HCT116 (cell line): Measurements from ENCODE around the gene SUGP2. TPM values are rescaled to one million over a fixed set of nuclear protein-coding genes. Genes with fewer than 3 reads are reported as not detected.

Source experiments
- ATAC-seq: fragments of 200-7000 bp; cut with Tn5 transposase; 2 replicates; pipeline ENCODE4 v1.9.1; 2020; ENCODE audit warnings: mild to moderate bottlenecking, moderate library complexity
- Bru-seq: library from RNA; stranded (reverse); fragments of 400-500 nt; gene quantifications from one replicate; lab custom pipeline; 2021; lab: Mats Ljungman, UMichigan
- BruChase-seq, 2 experiments: library from RNA; stranded (reverse); fragments of 400-500 nt; gene quantifications; one replicate each; lab custom pipeline; 2021; lab: Mats Ljungman, UMichigan
- BruUV-seq: library from RNA; stranded (reverse); fragments of 400-500 nt; replicated peaks from 2 replicates; lab custom pipeline; 2021; lab: Mats Ljungman, UMichigan
- CTCF ChIA-PET: fragments of 300-600 bp; sonication (Branson Sonifier 250); formaldehyde crosslinking; loops from one replicate; lab custom pipeline; 2021; ENCODE audit warnings: antibody characterized with exemption; lab: Charles Lee
- POLR2A ChIA-PET: fragments of 300-600, 350-600 bp; sonication (Branson Sonifier 250); formaldehyde crosslinking; loops from one replicate; lab custom pipeline; 2021; ENCODE audit warnings: antibody characterized with exemption; lab: Charles Lee
- RAD21 ChIA-PET, 2 experiments: fragments of 300-600 bp; sonication (Branson Sonifier 250); formaldehyde crosslinking; loops; one replicate each; lab custom pipeline; 2023; ENCODE audit warnings: low total read pairs in 2 of 2; ENCODE audit not compliant: uncharacterized antibody in 2 of 2, unreplicated experiment in 2 of 2, low non-redundant PET in 1 of 2; lab: Charles Lee
- DNase-seq: peaks from one replicate; pipeline ENCODE4 v3.0.0-alpha.2; 2010; ENCODE audit warnings: low read depth, low spot score
- H2AFZ ChIP-seq: fragments of 200-600 bp; shearing (Covaris generic), sonication (generic); 2 replicates; pipeline ENCODE4 v1.6.1; 2017; ENCODE audit warnings: low read depth, mixed run types, mixed read lengths, antibody characterized with exemption, low read length; ENCODE audit not compliant: poor library complexity, severe bottlenecking
- H3K27ac ChIP-seq: 2 replicates; pipeline ENCODE4 v1.5.1; 2012; ENCODE audit warnings: low read depth, low read length
- H3K27me3 ChIP-seq: fragments of 200-600 bp; sonication (generic); 2 replicates; pipeline ENCODE4 v1.6.1; 2016; ENCODE audit warnings: mixed run types, low read length, mixed read lengths; ENCODE audit not compliant: insufficient read depth
- H3K36me3 ChIP-seq, 2 experiments: fragments of 200-500 bp in 1 of 2; fragments of 200-600 bp in 1 of 2; sonication (Bioruptor generic) in 1 of 2; sonication (generic) in 1 of 2; 2 replicates each; pipeline versions ENCODE4 v1.5.1 to v1.6.1; 2014 to 2016; ENCODE audit warnings: low read length in 2 of 2, inconsistent platforms in 1 of 2, mixed read lengths in 1 of 2, mixed run types in 1 of 2; ENCODE audit not compliant: insufficient read depth in 2 of 2, control insufficient read depth in 1 of 2
- H3K4me1 ChIP-seq, 2 experiments: fragments of 200-600 bp in 1 of 2; sonication (generic) in 1 of 2; 2 replicates each; pipeline versions ENCODE4 v1.5.1 to v1.6.1; 2012 to 2017; ENCODE audit warnings: low read length in 2 of 2, inconsistent platforms in 1 of 2, mild to moderate bottlenecking in 1 of 2, mixed read lengths in 1 of 2, mixed run types in 1 of 2, moderate library complexity in 1 of 2; ENCODE audit not compliant: insufficient read depth in 2 of 2, control insufficient read depth in 1 of 2
- H3K4me2 ChIP-seq: fragments of 200-600 bp; sonication (generic); 2 replicates; pipeline ENCODE4 v1.6.1; 2017; ENCODE audit warnings: mixed run types, low read length, mixed read lengths
- H3K4me3 ChIP-seq, 2 experiments: fragments of 200-600 bp in 1 of 2; sonication (generic) in 1 of 2; replicated peaks in 1 of 2; 2 replicates each; pipeline ENCODE4 v1.5.1; 2011 to 2016; ENCODE audit warnings: low read length in 2 of 2, control low read depth in 1 of 2, low read depth in 1 of 2, mild to moderate bottlenecking in 1 of 2, mixed read lengths in 1 of 2, mixed run types in 1 of 2
- H3K79me2 ChIP-seq: fragments of 200-600 bp; sonication (generic); 2 replicates; pipeline ENCODE4 v1.6.1; 2017; ENCODE audit warnings: mild to moderate bottlenecking, mixed run types, low read length, moderate library complexity, mixed read lengths; ENCODE audit not compliant: insufficient read depth
- H3K9ac ChIP-seq: fragments of 200-600 bp; sonication (generic); 2 replicates; pipeline ENCODE4 v1.6.1; 2016; ENCODE audit warnings: low read length, mixed read lengths
- H3K9me2 ChIP-seq: fragments of 200-600 bp; sonication (generic), shearing (Covaris generic); 2 replicates; pipeline ENCODE4 v1.6.1; 2017; ENCODE audit warnings: mixed run types, mild to moderate bottlenecking, moderate library complexity; ENCODE audit not compliant: insufficient read depth
- H3K9me3 ChIP-seq, 2 experiments: fragments of 200-500 bp in 1 of 2; fragments of 200-600 bp in 1 of 2; sonication (Bioruptor generic) in 1 of 2; sonication (generic) in 1 of 2; 2 replicates each; pipeline ENCODE4 v1.6.1; 2014 to 2017; ENCODE audit warnings: low read length in 2 of 2, mixed read lengths in 2 of 2, inconsistent platforms in 1 of 2, low read depth in 1 of 2, mild to moderate bottlenecking in 1 of 2, mixed run types in 1 of 2, moderate library complexity in 1 of 2; ENCODE audit not compliant: control insufficient read depth in 1 of 2, insufficient read depth in 1 of 2
- H4K20me1 ChIP-seq: fragments of 200-600 bp; sonication (generic), shearing (Covaris generic); 2 replicates; pipeline ENCODE4 v1.6.1; 2017; ENCODE audit warnings: mixed run types, mild to moderate bottlenecking, moderate library complexity; ENCODE audit not compliant: insufficient read depth
- CBX3 ChIP-seq: IDR thresholded peaks from 2 replicates; pipeline ENCODE4 v1.6.1; 2012; ENCODE audit warnings: low read depth
- CEBPB ChIP-seq: IDR thresholded peaks from 2 replicates; pipeline ENCODE4 v1.6.1; 2012; ENCODE audit warnings: low read depth
- EGR1 ChIP-seq: IDR thresholded peaks from 2 replicates; pipeline ENCODE4 v1.6.1; 2012; ENCODE audit warnings: low read depth
- ELF1 ChIP-seq: IDR thresholded peaks from 2 replicates; pipeline ENCODE4 v1.6.1; 2012; ENCODE audit warnings: low read depth, borderline replicate concordance
- EZH2 ChIP-seq: fragments of 200-600 bp; sonication (generic); IDR thresholded peaks from 2 replicates; pipeline ENCODE4 v1.6.1; 2017; ENCODE audit warnings: antibody characterized with exemption, mixed run types
- EZH2phosphoT487 ChIP-seq: fragments of 200-600 bp; IDR thresholded peaks from 2 replicates; pipeline ENCODE4 v1.6.1; 2018; ENCODE audit warnings: antibody characterized with exemption, borderline replicate concordance
- FOSL1 ChIP-seq: IDR thresholded peaks from 2 replicates; pipeline ENCODE4 v1.6.1; 2012; ENCODE audit warnings: low read depth
- JUND ChIP-seq: IDR thresholded peaks from 2 replicates; pipeline ENCODE4 v1.6.1; 2012
- MAX ChIP-seq: IDR thresholded peaks from 2 replicates; pipeline ENCODE4 v1.6.1; 2012
- POLR2A ChIP-seq: IDR thresholded peaks from 2 replicates; pipeline ENCODE4 v1.7.0; 2011; ENCODE audit warnings: borderline replicate concordance; ENCODE audit not compliant: insufficient read depth, insufficient read length; ENCODE audit errors: extremely low read depth
- POLR2AphosphoS5 ChIP-seq: IDR thresholded peaks from 2 replicates; pipeline ENCODE4 v1.6.1; 2011; ENCODE audit warnings: mild to moderate bottlenecking, low read depth, low read length, moderate library complexity
- RAD21 ChIP-seq: IDR thresholded peaks from 2 replicates; pipeline ENCODE4 v1.6.1; 2012; ENCODE audit warnings: low read depth, mild to moderate bottlenecking
- REST ChIP-seq: IDR thresholded peaks from 2 replicates; pipeline ENCODE4 v1.6.1; 2012; ENCODE audit warnings: low read depth
- SRF ChIP-seq: IDR thresholded peaks from 2 replicates; pipeline ENCODE4 v1.6.1; 2012; ENCODE audit warnings: low read depth
- TCF7L2 ChIP-seq: IDR thresholded peaks from 2 replicates; pipeline ENCODE4 v1.7.0; 2011; ENCODE audit warnings: borderline replicate concordance, inconsistent platforms; ENCODE audit not compliant: insufficient read depth, insufficient read length; ENCODE audit errors: extremely low read depth
- YY1 ChIP-seq: IDR thresholded peaks from 2 replicates; pipeline ENCODE4 v1.6.1; 2011; ENCODE audit warnings: low read length, low read depth, moderate library complexity, mild to moderate bottlenecking; ENCODE audit not compliant: insufficient replicate concordance; ENCODE audit errors: extremely low read depth
- ZFX ChIP-seq: fragments of 450-650 bp; IDR thresholded peaks from 2 replicates; pipeline ENCODE4 v1.6.1; 2017
- ZNF274 ChIP-seq: fragments of 200-500 bp; sonication (Bioruptor generic); IDR thresholded peaks from 2 replicates; pipeline ENCODE4 v1.6.1; 2014; ENCODE audit warnings: mild to moderate bottlenecking, low read depth, low read length, inconsistent platforms
- intact Hi-C: fragments of 100-400 bp; cut with micrococcal nuclease; formaldehyde crosslinking; loops from 2 replicates; pipeline ENCODE4 v1.10.0; 2022
- long read RNA-seq: library from polyadenylated mRNA; unstranded; transcript quantifications from one replicate; pipeline ENCODE4 v2.0.0, GENCODE V29; 2021; ENCODE audit not compliant: unreplicated experiment
- polyA plus RNA-seq: library from polyadenylated mRNA; unstranded; fragments of >200 nt; gene quantifications from 2 replicates; pipeline ENCODE4 v1.2.1, GENCODE V29; 2012; ENCODE audit warnings: missing spikeins
- total RNA-seq: library from RNA; stranded (reverse); gene quantifications from one replicate; pipeline ENCODE4 v1.2.1, GENCODE V29; 2021; ENCODE audit not compliant: unreplicated experiment
- TF ChIP-seq, protein P1 (sequence below): IDR thresholded peaks from 2 replicates; pipeline ENCODE4 v1.6.1; 2012
- TF ChIP-seq, protein P2 (sequence below): IDR thresholded peaks from 2 replicates; pipeline ENCODE4 v1.6.1; 2011; ENCODE audit warnings: mild to moderate bottlenecking, low read length, moderate library complexity; ENCODE audit not compliant: insufficient replicate concordance; ENCODE audit errors: extremely low read depth

Gene SUGP2
- total RNA-seq (82.4 TPM), Bru-seq, nascent RNA (percentile 80 among the genes with signal in this experiment), BruChase-seq, experiment 1, labeled RNA remaining after a 6-hour chase (percentile 92 among the genes with signal in this experiment), BruChase-seq, experiment 2, labeled RNA remaining after a 2-hour chase (percentile 91 among the genes with signal in this experiment)
- polyA plus RNA-seq: 36.5 and 40.8 TPM in 2 replicates
- long read RNA-seq, full-length matches to known transcripts: 19 of 100 reads
- long read RNA-seq, partial matches to known transcripts: 19 of 100 reads
- long read RNA-seq, other reads (novel, unspliced or antisense): 62 of 100 reads

DNA sequence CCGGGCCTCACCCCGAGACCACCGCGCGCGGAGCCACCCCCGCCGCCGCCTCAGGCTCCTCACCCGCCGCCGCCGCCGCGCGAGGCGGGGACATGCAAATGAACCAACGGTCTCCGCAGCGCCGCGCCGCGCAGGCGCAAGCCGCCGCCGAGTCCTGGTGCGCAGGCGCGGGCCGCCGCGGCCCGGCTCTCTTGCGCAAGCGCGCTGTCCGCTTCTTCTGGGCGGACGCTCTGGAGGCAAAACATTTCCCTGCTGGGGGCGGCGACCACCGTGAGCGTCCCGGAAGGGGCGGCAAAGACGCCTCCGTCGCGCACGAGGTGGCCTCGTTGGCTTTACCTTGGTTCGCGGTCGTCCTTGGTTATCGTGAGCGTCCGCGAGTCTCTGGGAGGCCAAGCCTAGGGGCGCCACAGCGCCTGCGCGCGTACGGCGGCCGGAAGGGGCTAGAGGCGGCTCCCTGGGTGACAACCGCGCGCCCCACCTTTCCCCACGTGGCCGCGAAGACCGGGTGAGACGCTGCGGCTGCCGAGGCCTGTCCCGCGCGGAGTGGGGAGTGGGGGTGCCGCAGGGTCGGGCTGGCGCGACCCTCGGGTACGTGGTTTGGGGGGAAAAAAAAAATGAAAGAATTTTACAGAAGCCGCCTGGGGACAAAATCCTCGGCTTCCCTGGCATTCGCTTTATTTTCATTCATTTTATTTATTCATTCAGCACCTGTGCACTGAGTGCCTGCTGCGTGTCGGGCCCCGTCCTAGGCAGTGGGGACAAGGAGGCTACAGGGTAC is at the start of gene SUGP2, which contains the start of gene ARMC6:
Gene SUGP2 (minus strand): TSS at position 92 of the 778 bp plus-strand sequence. CDS start 2,446 bp downstream, outside the sequence.
Gene ARMC6 (plus strand): TSS at position 178 of the 778 bp plus-strand sequence. CDS start 607 bp downstream, outside the sequence.
- peak; percentile 81 for ATAC-seq
- ChIA-PET RAD21 (no interaction called here), CTCF (no interaction called here), POLR2A (no interaction called here)
- peak within 1 kb of the TSS; percentile 96 to 97 for H3K4me3 ChIP-seq
- peaks cover 83% of the 10 kb centered on the region for H3K79me2 ChIP-seq
- intact Hi-C loops: no loop called here
- peak; percentile 71 for DNase-seq
- H3K9me3 ChIP-seq: peaks cover 0 to 8% of the 10 kb centered on the region in 2 experiments; a peak in 1 of 4 replicates
- H3K4me2 ChIP-seq: peak within 1 kb of the TSS; percentile 93
- H3K9ac ChIP-seq: peak within 1 kb of the TSS; percentile 96
- no peaks in the 10 kb centered on the region for H4K20me1 ChIP-seq
- BruUV-seq: no TSS peak
- peaks cover 9 to 18% of the 10 kb centered on the region in 2 experiments for H3K4me1 ChIP-seq
- no peaks in the 10 kb centered on the region for H3K9me2 ChIP-seq
- H3K36me3 ChIP-seq: peaks cover 10 to 37% of the 10 kb centered on the region in 2 experiments; a peak in 3 of 4 replicates
- peak within 1 kb of the TSS; percentile 90 for H3K27ac ChIP-seq
- no peak within 1 kb of the TSS for H2AFZ ChIP-seq
- H3K27me3 ChIP-seq: no peaks in the 10 kb centered on the region
- TF ChIP-seq, protein P1, sequence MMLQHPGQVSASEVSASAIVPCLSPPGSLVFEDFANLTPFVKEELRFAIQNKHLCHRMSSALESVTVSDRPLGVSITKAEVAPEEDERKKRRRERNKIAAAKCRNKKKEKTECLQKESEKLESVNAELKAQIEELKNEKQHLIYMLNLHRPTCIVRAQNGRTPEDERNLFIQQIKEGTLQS: no peak
- TF ChIP-seq POLR2A (peak; percentile 60), REST (no peak), ELF1 (no peak; the same call in 1 of the 2 replicates), POLR2AphosphoS5 (peak; percentile 76), EZH2phosphoT487 (no peak), RAD21 (no peak), EGR1 (no peak), CEBPB (no peak), CBX3 (no peak), SRF (no peak), TCF7L2 (peak; percentile 21), JUND (no peak), FOSL1 (no peak), ZNF274 (no peak), EZH2 (no peak), YY1 (no peak), ZFX (peak; percentile 58; the same call in 1 of the 2 replicates), MAX (peak; percentile 99)
- TF ChIP-seq, protein P2, sequence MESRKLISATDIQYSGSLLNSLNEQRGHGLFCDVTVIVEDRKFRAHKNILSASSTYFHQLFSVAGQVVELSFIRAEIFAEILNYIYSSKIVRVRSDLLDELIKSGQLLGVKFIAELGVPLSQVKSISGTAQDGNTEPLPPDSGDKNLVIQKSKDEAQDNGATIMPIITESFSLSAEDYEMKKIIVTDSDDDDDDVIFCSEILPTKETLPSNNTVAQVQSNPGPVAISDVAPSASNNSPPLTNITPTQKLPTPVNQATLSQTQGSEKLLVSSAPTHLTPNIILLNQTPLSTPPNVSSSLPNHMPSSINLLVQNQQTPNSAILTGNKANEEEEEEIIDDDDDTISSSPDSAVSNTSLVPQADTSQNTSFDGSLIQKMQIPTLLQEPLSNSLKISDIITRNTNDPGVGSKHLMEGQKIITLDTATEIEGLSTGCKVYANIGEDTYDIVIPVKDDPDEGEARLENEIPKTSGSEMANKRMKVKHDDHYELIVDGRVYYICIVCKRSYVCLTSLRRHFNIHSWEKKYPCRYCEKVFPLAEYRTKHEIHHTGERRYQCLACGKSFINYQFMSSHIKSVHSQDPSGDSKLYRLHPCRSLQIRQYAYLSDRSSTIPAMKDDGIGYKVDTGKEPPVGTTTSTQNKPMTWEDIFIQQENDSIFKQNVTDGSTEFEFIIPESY: peak; percentile 55
